Gastrocnemius medialis (tissue), 4 donors: ENCODE results near the gene FASN. TPM values are rescaled to one million over a fixed set of nuclear protein-coding genes. Genes with fewer than 3 reads are reported as not detected.
A peak's percentile ranks its signal among the peaks of the same experiment; 100 is the strongest.

ENCODE experiments used
- ATAC-seq, 2 donors: fragments of 150-250 bp; one replicate each; pipeline ENCODE4 v1.9.1; 2016
- DNase-seq, 2 donors: peaks; one replicate each; pipeline ENCODE4 v3.0.0-alpha.2; 2019
- H3K27ac ChIP-seq, 4 donors: fragments of 200-600 bp; sonication (generic); 1 replicate in 1 of 4; 2 replicates in 3 of 4; pipeline ENCODE4 v1.5.1; 2016 to 2018; ENCODE audit warnings: mild to moderate bottlenecking in 2 of 4, moderate library complexity in 1 of 4
- H3K27me3 ChIP-seq, 3 donors: fragments of 200-600 bp; sonication (generic) in 2 of 3; 1 replicate in 1 of 3; 2 replicates in 2 of 3; pipeline versions ENCODE4 v1.5.1 to v1.6.0; 2016 to 2019; ENCODE audit warnings: mild to moderate bottlenecking in 1 of 3, moderate library complexity in 1 of 3
- H3K36me3 ChIP-seq, 2 donors: fragments of 200-600 bp; sonication (generic) in 1 of 2; one replicate each; pipeline ENCODE4 v1.5.1; 2017 to 2018
- H3K4me1 ChIP-seq, 2 donors: fragments of 200-600 bp; sonication (generic) in 1 of 2; one replicate each; pipeline ENCODE4 v1.5.1; 2016 to 2017; ENCODE audit warnings: mild to moderate bottlenecking in 2 of 2
- H3K4me3 ChIP-seq, 4 donors: fragments of 200-600 bp; sonication (generic) in 3 of 4; 1 replicate in 1 of 4; 2 replicates in 3 of 4; pipeline ENCODE4 v1.5.1; 2016 to 2019; ENCODE audit warnings: mild to moderate bottlenecking in 2 of 4
- H3K9me3 ChIP-seq, 3 donors: fragments of 200-600 bp; sonication (generic) in 2 of 3; 1 replicate in 1 of 3; 2 replicates in 2 of 3; pipeline ENCODE4 v1.5.1; 2016 to 2019
- CTCF ChIP-seq, 5 experiments: fragments of 450-650 bp in 3 of 5; fragments of 200-600 bp in 2 of 5; sonication (generic) in 2 of 5; IDR thresholded peaks in 4 of 5; conservative IDR thresholded peaks in 1 of 5; 1 replicate in 4 of 5; 2 replicates in 1 of 5; pipeline ENCODE4 v1.5.1; 2016 to 2019; ENCODE audit warnings: antibody characterized with exemption in 5 of 5, mild to moderate bottlenecking in 3 of 5, moderate library complexity in 3 of 5
- POLR2A ChIP-seq, 2 donors: fragments of 450-650 bp; IDR thresholded peaks; one replicate each; pipeline ENCODE4 v1.6.1; 2017; ENCODE audit warnings: antibody characterized with exemption in 2 of 2, mild to moderate bottlenecking in 2 of 2, moderate library complexity in 2 of 2
- in situ Hi-C, 4 donors: fragments of 200-750 bp; cut with MboI; loops; one replicate each; pipeline versions ENCODE4 v1.15.0 to v1.8.0; 2017; ENCODE audit warnings: low sequenced_read_pairs in 4 of 4
- intact Hi-C: fragments of 100-400 bp; cut with DNase I; formaldehyde crosslinking; loops from one replicate; pipeline ENCODE4 v1.15.1; 2023; ENCODE audit warnings: low total_unique reads
- total RNA-seq, 4 donors: library from RNA; depleted of rRNA; stranded (reverse); fragments of >200 nt; gene quantifications; one replicate each; pipeline versions ENCODE4 v1.1.0 to v1.2.3, GENCODE V29; 2016

Gene FASN
- total RNA-seq, 4 donors from 2014 or later: 16.3 to 34.5 (median 26.3) TPM

DNA sequence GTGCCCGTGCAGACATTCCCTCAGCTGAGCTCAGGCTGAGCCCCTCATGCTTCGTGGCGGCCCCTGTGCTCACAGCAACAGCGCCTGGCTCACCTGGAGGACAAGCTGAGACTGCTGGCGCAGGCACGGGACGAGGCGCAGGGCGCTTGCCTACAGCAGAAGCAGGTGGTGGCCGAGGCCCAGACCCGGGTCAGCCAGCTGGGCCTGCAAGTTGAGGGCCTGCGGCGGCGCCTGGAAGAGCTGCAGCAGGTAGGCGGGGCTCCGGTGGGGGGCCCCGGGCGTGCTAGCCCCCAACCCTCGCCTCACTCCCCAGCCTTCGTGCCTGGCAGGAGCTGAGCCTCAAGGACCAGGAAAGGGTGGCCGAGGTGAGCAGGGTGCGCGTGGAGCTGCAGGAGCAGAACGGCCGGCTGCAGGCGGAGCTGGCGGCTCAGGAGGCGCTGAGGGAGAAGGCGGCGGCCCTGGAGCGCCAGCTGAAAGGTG, 68.0 kb downstream of the FASN start:
- H3K36me3 ChIP-seq: peaks cover 0 to 1% of the 10 kb centered on the region in 2 donors
- TF ChIP-seq POLR2A (IDR thresholded peaks at IDR 0.05): no peak
- TF ChIP-seq CTCF (IDR thresholded peaks at IDR 0.05 in 4 of 5, conservative IDR thresholded peaks at IDR 0.05 in 1 of 5): no peak
- in situ Hi-C loops (loop anchor here (10.0 to 25.0 kb wide), 2 partner anchors 107 to 125 kb away; no protein-coding TSS in a partner anchor), intact Hi-C loops (loop anchor here (1.0 kb wide), 1 partner anchor 124 kb away; no protein-coding TSS in a partner anchor)
- ATAC-seq: peak; percentile 6 to 20
- no peak for DNase-seq
- H3K9me3 ChIP-seq: no peaks in the 10 kb centered on the region
- peak overlapping the region in 1 of 4 donors; percentile 57 for H3K4me3 ChIP-seq
- H3K27ac ChIP-seq: no peak overlapping the region
- peaks cover 10 to 14% (median 11%) of the 10 kb centered on the region in 3 donors for H3K27me3 ChIP-seq
- peaks cover 2 to 19% of the 10 kb centered on the region in 2 donors for H3K4me1 ChIP-seq

DNA sequence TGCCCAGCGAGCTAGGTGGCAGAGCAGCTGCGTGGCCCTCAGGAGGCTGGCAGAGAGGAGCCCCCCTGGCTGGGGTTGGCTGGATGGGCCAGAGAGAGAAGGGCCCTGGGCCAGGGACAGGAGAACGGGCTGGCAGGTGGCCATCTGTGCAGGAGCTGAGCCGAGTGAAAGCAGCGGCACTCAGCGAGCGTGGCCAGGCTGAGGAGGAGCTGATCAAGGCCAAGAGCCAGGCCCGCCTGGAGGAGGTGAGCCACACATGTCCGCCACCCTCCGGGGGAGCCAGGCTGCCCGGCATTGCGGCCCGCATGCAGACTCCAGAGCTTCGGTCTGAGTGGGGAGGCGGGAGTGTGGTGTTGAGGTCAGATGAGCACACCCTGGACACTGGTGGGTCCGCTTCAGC, 68.6 kb downstream of the FASN start:
- no peak for TF ChIP-seq CTCF (IDR thresholded peaks at IDR 0.05 in 4 of 5, conservative IDR thresholded peaks at IDR 0.05 in 1 of 5)
- no peak for TF ChIP-seq POLR2A (IDR thresholded peaks at IDR 0.05)
- H3K4me3 ChIP-seq: no peak overlapping the region
- H3K27me3 ChIP-seq: peaks cover 10 to 14% (median 11%) of the 10 kb centered on the region in 3 donors
- H3K36me3 ChIP-seq: no peaks in the 10 kb centered on the region
- H3K9me3 ChIP-seq: no peaks in the 10 kb centered on the region
- DNase-seq (no peak), ATAC-seq (no peak)
- no peak overlapping the region for H3K27ac ChIP-seq
- peaks cover 2 to 19% of the 10 kb centered on the region in 2 donors for H3K4me1 ChIP-seq
- in situ Hi-C loops: loop anchor here in 1 of 4 donors (25.0 kb wide), 1 partner anchor 108 kb away; no protein-coding TSS in a partner anchor
- intact Hi-C loops: no loop called here

- in situ Hi-C loops: loop anchor here in 1 of 4 donors (25.0 kb wide), 1 partner anchor 108 kb away; no protein-coding TSS in a partner anchor
- intact Hi-C loops: no loop called here
- Histone ChIP-seq H3K27ac (no peak overlapping the region), H3K36me3 (no peaks in the 10 kb centered on the region), H3K27me3 (peaks cover 10 to 14% (median 11%) of the 10 kb centered on the region in 3 donors), H3K4me1 (peaks cover 7 to 24% of the 10 kb centered on the region in 2 donors), H3K9me3 (no peaks in the 10 kb centered on the region), H3K4me3 (no peak overlapping the region)
- DNase-seq: no peak
- no peak for TF ChIP-seq POLR2A (IDR thresholded peaks at IDR 0.05)
- TF ChIP-seq CTCF (IDR thresholded peaks at IDR 0.05 in 4 of 5, conservative IDR thresholded peaks at IDR 0.05 in 1 of 5): no peak
- no peak for ATAC-seq
These were observed 69.1 kb downstream of the FASN start for GRCh38 chr17:82028966-82029365.

Other genes starting within 250 kb of the FASN start
- gene P4HB, start 237.7 kb downstream of the FASN start, total RNA-seq: 100 to 1,000 TPM; 497 to 717 (median 621) TPM
- gene ARHGDIA, start 226.9 kb downstream of the FASN start, total RNA-seq: 100 to 1,000 TPM in 1 of 4 donors, 10 to 100 TPM in 3; 52.1 to 122 (median 64.4) TPM
- gene ALYREF, start 206.7 kb downstream of the FASN start, total RNA-seq: 10 to 100 TPM; 40.9 to 65.3 (median 50.7) TPM
- gene ANAPC11, start 206.5 kb downstream of the FASN start, total RNA-seq: 100 to 1,000 TPM; 173 to 258 (median 197) TPM
- 1 to 10 TPM in 2 of 4 donors, under 1 TPM in 1, not detected in 1; 0.46 to 1.4 (median 1.1) TPM for gene NPB, start 196.0 kb downstream of the FASN start, total RNA-seq
- 10 to 100 TPM; 22.6 to 44.8 (median 37.1) TPM for gene PCYT2, start 186.8 kb downstream of the FASN start, total RNA-seq
- gene SIRT7, start 180.1 kb downstream of the FASN start, total RNA-seq: 10 to 100 TPM in 1 of 4 donors, 1 to 10 TPM in 3; 7.2 to 11.4 (median 8.3) TPM
- 10 to 100 TPM; 37.1 to 65.5 (median 51.9) TPM for gene MAFG, start 170.5 kb downstream of the FASN start, total RNA-seq
- 10 to 100 TPM in 3 of 4 donors, 1 to 10 TPM in 1; 5.6 to 16.8 (median 11.6) TPM for gene PYCR1, start 160.9 kb downstream of the FASN start, total RNA-seq
- 10 to 100 TPM in 2 of 4 donors, 1 to 10 TPM in 2; 2.9 to 24.9 (median 13.3) TPM for gene MYADML2, start 151.0 kb downstream of the FASN start, total RNA-seq
- 1 to 10 TPM in 3 of 4 donors, not detected in 1; 1.7 to 1.8 (median 1.7) TPM for gene NOTUM, start 137.0 kb downstream of the FASN start, total RNA-seq
- 10 to 100 TPM; 24.0 to 44.7 (median 32.0) TPM for gene ASPSCR1, start 120.6 kb downstream of the FASN start, total RNA-seq
- gene CENPX, start 75.4 kb downstream of the FASN start, total RNA-seq: 10 to 100 TPM; 41.2 to 62.7 (median 57.0) TPM
- gene LRRC45, start 74.9 kb downstream of the FASN start, total RNA-seq: 1 to 10 TPM; 1.1 to 5.0 (median 3.8) TPM
- gene RAC3, start 66.6 kb downstream of the FASN start, total RNA-seq: 1 to 10 TPM in 1 of 4 donors, under 1 TPM in 1, not detected in 2; 0.42 to 2.0 TPM
- 100 to 1,000 TPM; 130 to 296 (median 223) TPM for gene DCXR, start 60.5 kb downstream of the FASN start, total RNA-seq
- gene RFNG, start 46.4 kb downstream of the FASN start, total RNA-seq: 10 to 100 TPM; 29.6 to 64.9 (median 49.1) TPM
- 100 to 1,000 TPM; 119 to 174 (median 137) TPM for gene GPS1, start 46.3 kb downstream of the FASN start, total RNA-seq
- 100 to 1,000 TPM in 2 of 4 donors, 10 to 100 TPM in 2; 54.6 to 119 (median 83.2) TPM for gene DUS1L, start 32.4 kb downstream of the FASN start, total RNA-seq
- gene CCDC57, start 114.6 kb upstream of the FASN start, total RNA-seq: 10 to 100 TPM in 1 of 4 donors, 1 to 10 TPM in 3; 3.7 to 11.3 (median 5.1) TPM
- gene SLC16A3, start 130.8 kb upstream of the FASN start, total RNA-seq: 100 to 1,000 TPM in 2 of 4 donors, 10 to 100 TPM in 2; 46.0 to 173 (median 126) TPM
- 10 to 100 TPM; 34.0 to 55.2 (median 47.3) TPM for gene CSNK1D, start 175.5 kb upstream of the FASN start, total RNA-seq
- 1 to 10 TPM in 1 of 4 donors, not detected in 3; 1.7 TPM for gene CD7, start 219.4 kb upstream of the FASN start, total RNA-seq
- gene SECTM1, start 235.5 kb upstream of the FASN start, total RNA-seq: 1 to 10 TPM; 3.3 to 9.5 (median 5.6) TPM